Measurements from ENCODE around the gene RNF39.
A peak's percentile ranks its signal among the peaks of the same experiment; 100 is the strongest.
"Not testable (repeated sequence)": the region's sequence is repeated elsewhere in the genome, so short reads cannot be mapped to it uniquely, and the experiment has no call there.

RNF39 gene, protein sequence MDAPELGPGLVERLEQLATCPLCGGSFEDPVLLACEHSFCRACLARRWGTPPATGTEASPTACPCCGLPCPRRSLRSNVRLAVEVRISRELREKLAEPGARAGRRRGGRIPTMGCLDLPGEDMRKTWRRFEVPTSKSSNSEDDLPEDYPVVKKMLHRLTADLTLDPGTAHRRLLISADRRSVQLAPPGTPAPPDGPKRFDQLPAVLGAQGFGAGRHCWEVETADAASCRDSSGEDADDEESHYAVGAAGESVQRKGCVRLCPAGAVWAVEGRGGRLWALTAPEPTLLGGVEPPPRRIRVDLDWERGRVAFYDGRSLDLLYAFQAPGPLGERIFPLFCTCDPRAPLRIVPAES

DNA sequence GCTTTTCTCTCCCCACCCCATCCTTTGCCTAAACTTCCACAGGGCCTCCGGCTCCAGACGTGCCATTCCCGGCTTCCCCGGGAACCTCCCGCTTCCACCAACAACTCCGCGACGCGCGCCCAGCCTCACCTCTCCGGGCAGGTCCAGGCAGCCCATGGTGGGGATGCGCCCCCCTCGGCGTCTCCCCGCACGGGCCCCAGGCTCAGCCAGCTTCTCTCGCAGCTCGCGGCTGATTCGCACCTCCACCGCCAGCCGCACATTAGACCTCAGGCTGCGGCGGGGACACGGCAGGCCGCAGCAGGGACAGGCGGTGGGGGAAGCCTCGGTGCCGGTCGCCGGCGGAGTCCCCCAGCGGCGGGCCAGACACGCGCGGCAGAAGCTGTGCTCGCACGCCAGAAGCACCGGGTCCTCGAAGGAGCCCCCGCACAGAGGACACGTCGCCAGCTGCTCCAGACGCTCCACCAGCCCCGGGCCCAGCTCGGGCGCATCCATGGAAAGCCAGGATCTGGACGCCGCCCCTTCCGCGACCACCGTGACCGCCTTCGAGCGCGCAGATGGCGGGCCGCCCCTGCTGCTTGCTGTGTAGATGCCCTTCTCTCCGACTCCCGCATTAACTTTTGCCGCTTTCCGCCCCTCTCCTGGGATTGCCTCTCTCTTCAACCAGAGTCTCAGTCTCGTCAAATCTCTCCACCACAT, at the start of gene RNF39:
TSS of gene RNF39 (minus strand) at position 676 of the 696 bp plus-strand sequence. CDS start at position 492, 184 bp downstream.
- Mint-ChIP-seq H3K27me3 (ENCODE audit: low read depth, poor library complexity) (peaks cover 100% of the 10 kb centered on the region), H3K9me3 (peaks cover 13% of the 10 kb centered on the region), H3K36me3 (ENCODE audit: low read depth) (peaks cover 13% of the 10 kb centered on the region), H3K27ac (no peak within 1 kb of the TSS), H3K4me1 (peaks cover 25% of the 10 kb centered on the region), H3K4me3 (peak within 1 kb of the TSS; percentile 78)
- peak; percentile 50 for DNase-seq
- TF ChIP-seq, protein P1, sequence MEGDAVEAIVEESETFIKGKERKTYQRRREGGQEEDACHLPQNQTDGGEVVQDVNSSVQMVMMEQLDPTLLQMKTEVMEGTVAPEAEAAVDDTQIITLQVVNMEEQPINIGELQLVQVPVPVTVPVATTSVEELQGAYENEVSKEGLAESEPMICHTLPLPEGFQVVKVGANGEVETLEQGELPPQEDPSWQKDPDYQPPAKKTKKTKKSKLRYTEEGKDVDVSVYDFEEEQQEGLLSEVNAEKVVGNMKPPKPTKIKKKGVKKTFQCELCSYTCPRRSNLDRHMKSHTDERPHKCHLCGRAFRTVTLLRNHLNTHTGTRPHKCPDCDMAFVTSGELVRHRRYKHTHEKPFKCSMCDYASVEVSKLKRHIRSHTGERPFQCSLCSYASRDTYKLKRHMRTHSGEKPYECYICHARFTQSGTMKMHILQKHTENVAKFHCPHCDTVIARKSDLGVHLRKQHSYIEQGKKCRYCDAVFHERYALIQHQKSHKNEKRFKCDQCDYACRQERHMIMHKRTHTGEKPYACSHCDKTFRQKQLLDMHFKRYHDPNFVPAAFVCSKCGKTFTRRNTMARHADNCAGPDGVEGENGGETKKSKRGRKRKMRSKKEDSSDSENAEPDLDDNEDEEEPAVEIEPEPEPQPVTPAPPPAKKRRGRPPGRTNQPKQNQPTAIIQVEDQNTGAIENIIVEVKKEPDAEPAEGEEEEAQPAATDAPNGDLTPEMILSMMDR (IDR thresholded peaks at IDR 0.05): no peak

DNA sequence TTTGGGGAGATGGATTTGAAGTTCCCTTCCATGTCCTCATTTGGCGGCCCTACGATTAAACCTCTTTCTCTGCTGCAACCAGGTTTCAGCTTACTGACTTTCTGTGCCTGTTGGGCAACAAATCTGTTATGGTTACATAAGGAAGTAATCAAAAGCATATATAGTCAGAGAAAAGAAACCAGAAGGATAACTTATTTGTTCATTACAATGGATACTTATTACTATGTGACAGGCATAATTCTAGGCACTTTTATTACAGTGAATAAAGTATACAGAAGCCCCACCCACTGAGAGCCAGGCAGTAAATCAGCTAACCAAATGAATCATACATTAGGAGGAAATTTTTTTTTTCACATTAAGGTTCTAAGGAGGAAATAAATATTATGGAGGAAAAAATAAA, 46.9 kb upstream of the RNF39 start:
- Mint-ChIP-seq H3K27ac (no peak overlapping the region), H3K36me3 (ENCODE audit: low read depth) (no peaks in the 10 kb centered on the region), H3K27me3 (ENCODE audit: low read depth, poor library complexity) (peaks cover 83% of the 10 kb centered on the region), H3K9me3 (no peaks in the 10 kb centered on the region), H3K4me3 (no peak overlapping the region), H3K4me1 (peaks cover 11% of the 10 kb centered on the region)
- TF ChIP-seq, protein P1 (IDR thresholded peaks at IDR 0.05): no peak
- no peak for DNase-seq

DNA sequence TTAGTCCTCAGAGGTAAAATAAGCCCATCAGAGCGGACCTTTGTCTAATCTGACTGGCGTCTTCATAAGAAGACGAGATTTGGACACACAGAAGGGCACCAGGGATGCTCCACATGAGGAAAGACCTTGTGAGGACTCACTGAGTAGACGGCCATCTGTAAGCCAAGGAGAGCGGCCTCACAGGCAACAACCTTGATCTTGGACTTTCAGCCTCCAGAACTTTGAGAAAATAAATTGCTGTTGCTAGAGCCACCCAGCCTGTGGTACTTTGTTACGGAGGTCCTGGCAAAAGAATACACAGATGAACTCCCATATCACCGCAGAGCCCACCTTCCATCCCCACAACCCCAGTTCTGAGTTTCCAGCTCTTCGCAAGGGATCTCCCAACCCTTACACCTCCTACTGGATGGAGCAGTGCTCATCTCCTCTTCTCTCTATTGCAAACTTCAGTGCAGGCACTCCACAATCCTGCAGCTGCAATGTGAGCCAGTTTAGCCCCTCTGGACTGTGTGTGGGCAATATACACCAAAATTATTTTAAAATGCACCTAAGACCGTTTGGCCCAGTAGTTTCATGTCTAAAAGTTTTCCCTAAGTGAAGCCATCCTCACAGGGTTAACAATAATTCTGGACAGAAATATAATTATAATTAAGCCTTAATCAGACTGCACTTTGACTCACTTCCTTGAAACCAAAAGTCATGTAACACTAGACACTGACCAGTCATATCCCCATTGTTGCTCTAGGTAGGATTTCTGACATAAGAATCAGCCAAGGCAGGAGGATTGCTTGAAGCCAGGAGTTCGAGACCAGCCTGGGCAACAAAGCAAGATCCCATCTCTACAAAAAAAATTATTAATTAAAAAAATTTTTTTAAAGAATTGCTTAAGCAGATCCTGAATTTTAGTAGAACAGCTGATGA, 46.1 kb upstream of the RNF39 start:
- TF ChIP-seq, protein P1 (IDR thresholded peaks at IDR 0.05): no peak
- peaks cover 76% of the 10 kb centered on the region for H3K27me3 Mint-ChIP-seq (ENCODE audit: low read depth, poor library complexity)
- H3K4me3 Mint-ChIP-seq: no peak overlapping the region

DNA sequence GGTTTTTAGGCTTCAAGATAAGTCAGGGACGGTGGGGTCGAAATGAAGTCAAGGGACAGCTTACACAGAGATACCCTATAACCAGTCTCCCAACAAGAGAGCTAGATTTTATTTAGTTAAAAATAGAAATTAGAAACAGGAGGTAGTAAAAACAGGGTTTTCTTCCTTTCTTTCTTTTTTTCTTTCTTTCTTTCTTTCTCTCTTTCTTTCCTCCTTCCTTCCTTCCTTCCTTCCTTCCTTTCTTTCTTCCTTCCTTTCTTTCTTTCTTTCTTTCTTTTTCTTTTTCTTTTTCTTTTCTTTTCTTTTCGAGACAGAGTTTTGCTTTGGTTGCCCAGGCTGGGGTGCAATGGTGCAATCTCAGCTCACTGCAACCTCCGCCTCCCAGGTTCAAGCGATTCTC, 43.1 kb upstream of the RNF39 start:
- H3K4me1 Mint-ChIP-seq; DNase-seq; H3K4me3 Mint-ChIP-seq; H3K27ac Mint-ChIP-seq; H3K9me3 Mint-ChIP-seq; H3K36me3 Mint-ChIP-seq (ENCODE audit: low read depth): not testable (repeated sequence)
- H3K27me3 Mint-ChIP-seq (ENCODE audit: low read depth, poor library complexity): peaks cover 77% of the 10 kb centered on the region

More for the DNA sequence above, 46.1 kb upstream of the RNF39 start:
- no peak for DNase-seq
- H3K36me3 Mint-ChIP-seq (ENCODE audit: low read depth): no peaks in the 10 kb centered on the region
- H3K4me1 Mint-ChIP-seq: peaks cover 5% of the 10 kb centered on the region
- H3K27ac Mint-ChIP-seq: no peak overlapping the region
- H3K9me3 Mint-ChIP-seq: no peaks in the 10 kb centered on the region

DNA sequence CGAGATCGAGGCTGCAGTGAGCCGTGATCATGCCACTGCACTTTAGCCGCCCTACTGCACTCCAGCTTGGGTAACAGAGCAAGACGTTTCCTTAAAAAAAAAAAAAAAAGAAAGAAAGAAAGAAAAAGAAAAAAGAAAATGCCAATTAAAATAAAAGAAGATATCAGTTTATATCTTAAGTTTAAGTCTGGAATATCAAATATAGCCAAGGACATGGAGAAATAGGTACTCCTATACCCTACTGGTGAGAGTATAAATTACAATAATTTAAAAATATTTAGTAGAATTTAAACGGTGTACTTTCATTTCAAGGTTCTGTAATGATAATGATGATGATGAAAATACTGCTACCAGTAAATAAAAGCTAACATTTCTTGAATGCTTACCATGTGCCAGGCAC, 41.2 kb upstream of the RNF39 start:
- DNase-seq: no peak
- H3K4me3 Mint-ChIP-seq: no peak overlapping the region
- TF ChIP-seq, protein P1 (IDR thresholded peaks at IDR 0.05): no peak

DNA sequence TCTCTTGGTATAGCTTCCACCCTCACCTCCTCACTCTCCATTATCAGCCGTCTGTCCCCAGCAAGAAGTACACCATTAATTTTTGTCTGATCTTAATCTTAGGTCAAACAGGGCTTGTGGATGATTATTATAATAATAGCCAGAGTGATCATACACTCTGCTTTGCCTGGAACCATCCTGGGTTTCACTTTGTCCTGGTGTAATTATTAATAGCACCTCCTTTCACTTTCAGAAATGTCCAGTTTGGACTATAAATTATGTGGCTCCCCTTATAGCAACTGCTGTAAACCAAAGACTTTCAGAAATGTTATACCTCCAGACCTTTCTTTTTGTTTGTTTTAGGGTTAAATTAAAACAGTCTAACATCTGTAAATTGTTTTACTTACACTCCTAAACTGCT, 38.3 kb upstream of the RNF39 start:
- Mint-ChIP-seq H3K27me3 (ENCODE audit: low read depth, poor library complexity) (peaks cover 83% of the 10 kb centered on the region), H3K9me3 (no peaks in the 10 kb centered on the region), H3K27ac (no peak overlapping the region), H3K4me1 (no peaks in the 10 kb centered on the region), H3K4me3 (no peak overlapping the region), H3K36me3 (ENCODE audit: low read depth) (no peaks in the 10 kb centered on the region)
- DNase-seq: no peak
- TF ChIP-seq, protein P1 (IDR thresholded peaks at IDR 0.05): no peak

More for the DNA sequence above, 41.2 kb upstream of the RNF39 start:
- no peak overlapping the region for H3K27ac Mint-ChIP-seq
- no peaks in the 10 kb centered on the region for H3K36me3 Mint-ChIP-seq (ENCODE audit: low read depth)
- peaks cover 83% of the 10 kb centered on the region for H3K27me3 Mint-ChIP-seq (ENCODE audit: low read depth, poor library complexity)
- H3K4me1 Mint-ChIP-seq: no peaks in the 10 kb centered on the region
- H3K9me3 Mint-ChIP-seq: no peaks in the 10 kb centered on the region

Measured in nephron progenitor cell (in vitro differentiated cells).